ENCODE measurements around the gene ZFAND3. TPM values are rescaled to one million over a fixed set of nuclear protein-coding genes. Genes with fewer than 3 reads are reported as not detected.

ZFAND3 gene
- total and polyA plus RNA-seq, 2 of the 4 experiments (the other 2 are of a cell fraction): 10.9 to 26.7 TPM

GRCh38 chr6:37952027-37952426 is 132.5 kb downstream of the ZFAND3 start:
- H3K4me3 ChIP-seq (ENCODE audit: insufficient read depth, low read depth, low read length): no peak overlapping the region
- no peak overlapping the region for H3K4ac ChIP-seq (ENCODE audit: low read depth, low read length)
- H3K14ac ChIP-seq (replicated peaks; ENCODE audit: low read depth, low read length): no peak overlapping the region
- H4K91ac ChIP-seq (ENCODE audit: insufficient read depth, low read depth, low read length): no peak overlapping the region
- H2BK120ac ChIP-seq (ENCODE audit: low read depth, low read length): no peak overlapping the region
- peaks cover 83% of the 10 kb centered on the region for H4K20me1 ChIP-seq (ENCODE audit: insufficient read depth, low read length)
- no peak overlapping the region for H2AK5ac ChIP-seq (ENCODE audit: low read depth, low read length)
- no peaks in the 10 kb centered on the region for H3K4me1 ChIP-seq (ENCODE audit: control insufficient read depth, insufficient read depth, low read length)
- ChIA-PET POLR2A (ENCODE audit: unreplicated experiment) (no interaction called here), CTCF (no interaction called here)
- H2BK20ac ChIP-seq (ENCODE audit: low read depth, low read length): no peak overlapping the region
- no peak overlapping the region for H4K5ac ChIP-seq (ENCODE audit: low read depth, low read length)
- intact Hi-C loops (cut with micrococcal nuclease): no loop called here
- peak overlapping the region; percentile 33; the same call in 1 of the 2 replicates for H3K23ac ChIP-seq (ENCODE audit: low read depth, low read length)
- H2AK9ac ChIP-seq (replicated peaks; ENCODE audit: low read depth, low read length, poor library complexity): no peak overlapping the region
- H3K79me1 ChIP-seq (ENCODE audit: low read depth in 1 of 2, low read length in 2 of 2): peaks cover 50 to 80% of the 10 kb centered on the region in 2 experiments
- no peak overlapping the region for H3K9ac ChIP-seq (ENCODE audit: low read depth, low read length)
- H3K9me3 ChIP-seq (ENCODE audit: control insufficient read depth, insufficient read depth, low read length): no peaks in the 10 kb centered on the region; the same call in 1 of the 2 replicates
- no peak overlapping the region for H2BK5ac ChIP-seq (ENCODE audit: low read depth, low read length, poor library complexity, severe bottlenecking)
- no peak for ATAC-seq (ENCODE audit: low read depth)
- no peak overlapping the region for H3K4me2 ChIP-seq (ENCODE audit: low read depth, low read length)
- H3K27me3 ChIP-seq (ENCODE audit: control insufficient read depth, insufficient read depth, low read length): no peaks in the 10 kb centered on the region
- dilution Hi-C loops (cut with HindIII; ENCODE audit: low sequenced_read_pairs, unreplicated experiment): no loop called here
- DNase-seq: no peak
- H2BK15ac ChIP-seq (ENCODE audit: low read depth, low read length): no peak overlapping the region
- no peak overlapping the region for H3K56ac ChIP-seq (ENCODE audit: extremely low read depth, insufficient read depth, low read length)
- no peak overlapping the region for H3K18ac ChIP-seq (ENCODE audit: low read depth, low read length)
- no peak overlapping the region for H2AFZ ChIP-seq (replicated peaks; ENCODE audit: low read length, poor library complexity)
- peaks cover 15% of the 10 kb centered on the region for H3K9me1 ChIP-seq (ENCODE audit: insufficient read depth, low read length)
- BruUV-seq (replicated peaks): no TSS peak
- in situ Hi-C loops (cut with MboI; ENCODE audit: low sequenced_read_pairs): no loop called here
- WGBS, 2 experiments (ENCODE audit: extremely low coverage in 2 of 2, insufficient read length in 1 of 2): 100% methylated on average over 1 of the region's 2 CpGs; no CpG with 5 or more reads in 1 of the 2 experiments
- TF ChIP-seq RAD21 (IDR thresholded peaks at IDR 0.05; ENCODE audit: low read length) (no peak), USF2 (IDR thresholded peaks at IDR 0.05; ENCODE audit: low read depth, low read length) (no peak), BHLHE40 (IDR thresholded peaks at IDR 0.05; ENCODE audit: low read depth, low read length) (no peak), RFX5 (IDR thresholded peaks at IDR 0.05; ENCODE audit: low read depth, low read length) (no peak), ELK1 (IDR thresholded peaks at IDR 0.05; ENCODE audit: borderline replicate concordance, low read depth, low read length) (no peak), SMC3 (IDR thresholded peaks at IDR 0.05; ENCODE audit: low read depth, low read length) (no peak), MXI1 (IDR thresholded peaks at IDR 0.05; ENCODE audit: borderline replicate concordance, low read depth, low read length) (no peak), FOS (IDR thresholded peaks at IDR 0.05; ENCODE audit: low read depth, low read length) (no peak), MAZ (IDR thresholded peaks at IDR 0.05; ENCODE audit: borderline replicate concordance, low read depth, low read length) (no peak), RCOR1 (IDR thresholded peaks at IDR 0.05; ENCODE audit: insufficient replicate concordance, low read length) (no peak), CEBPB (IDR thresholded peaks at IDR 0.05; ENCODE audit: low read depth, low read length) (no peak), POLR2A (IDR thresholded peaks at IDR 0.05; ENCODE audit: low read depth, low read length) (no peak), MAFK (IDR thresholded peaks at IDR 0.05; ENCODE audit: low read depth, low read length) (no peak), CHD1 (IDR thresholded peaks at IDR 0.05; ENCODE audit: low read depth, low read length) (no peak), NFE2L2 (IDR thresholded peaks at IDR 0.05; ENCODE audit: low read depth, low read length) (no peak)
- TF ChIP-seq, protein P1, sequence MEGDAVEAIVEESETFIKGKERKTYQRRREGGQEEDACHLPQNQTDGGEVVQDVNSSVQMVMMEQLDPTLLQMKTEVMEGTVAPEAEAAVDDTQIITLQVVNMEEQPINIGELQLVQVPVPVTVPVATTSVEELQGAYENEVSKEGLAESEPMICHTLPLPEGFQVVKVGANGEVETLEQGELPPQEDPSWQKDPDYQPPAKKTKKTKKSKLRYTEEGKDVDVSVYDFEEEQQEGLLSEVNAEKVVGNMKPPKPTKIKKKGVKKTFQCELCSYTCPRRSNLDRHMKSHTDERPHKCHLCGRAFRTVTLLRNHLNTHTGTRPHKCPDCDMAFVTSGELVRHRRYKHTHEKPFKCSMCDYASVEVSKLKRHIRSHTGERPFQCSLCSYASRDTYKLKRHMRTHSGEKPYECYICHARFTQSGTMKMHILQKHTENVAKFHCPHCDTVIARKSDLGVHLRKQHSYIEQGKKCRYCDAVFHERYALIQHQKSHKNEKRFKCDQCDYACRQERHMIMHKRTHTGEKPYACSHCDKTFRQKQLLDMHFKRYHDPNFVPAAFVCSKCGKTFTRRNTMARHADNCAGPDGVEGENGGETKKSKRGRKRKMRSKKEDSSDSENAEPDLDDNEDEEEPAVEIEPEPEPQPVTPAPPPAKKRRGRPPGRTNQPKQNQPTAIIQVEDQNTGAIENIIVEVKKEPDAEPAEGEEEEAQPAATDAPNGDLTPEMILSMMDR (conservative IDR thresholded peaks at IDR 0.05; ENCODE audit: low read depth, low read length): no peak
- no peaks in the 10 kb centered on the region for H3K36me3 ChIP-seq (ENCODE audit: control insufficient read depth, insufficient read depth, low read length)
- no peak overlapping the region for H4K8ac ChIP-seq (ENCODE audit: low read depth in 2 of 2, low read length in 2 of 2)
- H3K27ac ChIP-seq (ENCODE audit: insufficient read depth, low read length): no peak overlapping the region

Data from IMR-90 (cell line).